Measurements from ENCODE around the gene ESAM. TPM values are rescaled to one million over a fixed set of nuclear protein-coding genes. Genes with fewer than 3 reads are reported as not detected.
A peak's percentile ranks its signal among the peaks of the same experiment; 100 is the strongest.

Gene ESAM
- total RNA-seq: 0.85 to 1.1 TPM (median 0.95 TPM) in 3 replicates

GRCh38 chr11:124762105-124762623, at the start of gene ESAM:
ESAM (minus strand) TSS chr11:124762290; CDS start chr11:124762154, 136 bp downstream.
- Mint-ChIP-seq H3K27me3 (ENCODE audit: low read depth) (peaks cover 58% of the 10 kb centered on the region), H3K4me1 (peaks cover 27% of the 10 kb centered on the region), H3K4me3 (peak within 1 kb of the TSS; percentile 74), H3K9me3 (no peaks in the 10 kb centered on the region), H3K36me3 (peaks cover 12% of the 10 kb centered on the region), H3K27ac (no peak within 1 kb of the TSS)
- TF ChIP-seq, protein P1, sequence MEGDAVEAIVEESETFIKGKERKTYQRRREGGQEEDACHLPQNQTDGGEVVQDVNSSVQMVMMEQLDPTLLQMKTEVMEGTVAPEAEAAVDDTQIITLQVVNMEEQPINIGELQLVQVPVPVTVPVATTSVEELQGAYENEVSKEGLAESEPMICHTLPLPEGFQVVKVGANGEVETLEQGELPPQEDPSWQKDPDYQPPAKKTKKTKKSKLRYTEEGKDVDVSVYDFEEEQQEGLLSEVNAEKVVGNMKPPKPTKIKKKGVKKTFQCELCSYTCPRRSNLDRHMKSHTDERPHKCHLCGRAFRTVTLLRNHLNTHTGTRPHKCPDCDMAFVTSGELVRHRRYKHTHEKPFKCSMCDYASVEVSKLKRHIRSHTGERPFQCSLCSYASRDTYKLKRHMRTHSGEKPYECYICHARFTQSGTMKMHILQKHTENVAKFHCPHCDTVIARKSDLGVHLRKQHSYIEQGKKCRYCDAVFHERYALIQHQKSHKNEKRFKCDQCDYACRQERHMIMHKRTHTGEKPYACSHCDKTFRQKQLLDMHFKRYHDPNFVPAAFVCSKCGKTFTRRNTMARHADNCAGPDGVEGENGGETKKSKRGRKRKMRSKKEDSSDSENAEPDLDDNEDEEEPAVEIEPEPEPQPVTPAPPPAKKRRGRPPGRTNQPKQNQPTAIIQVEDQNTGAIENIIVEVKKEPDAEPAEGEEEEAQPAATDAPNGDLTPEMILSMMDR (IDR thresholded peaks at IDR 0.05; ENCODE audit: unreplicated experiment): no peak
- no peak for DNase-seq (ENCODE audit: low spot score in 2 of 2, unreplicated experiment in 2 of 2)

- H3K27ac Mint-ChIP-seq: no peak overlapping the region
- TF ChIP-seq, protein P1 (IDR thresholded peaks at IDR 0.05; ENCODE audit: unreplicated experiment): no peak
- no peaks in the 10 kb centered on the region for H3K9me3 Mint-ChIP-seq
- no peaks in the 10 kb centered on the region for H3K4me1 Mint-ChIP-seq
- peaks cover 42% of the 10 kb centered on the region for H3K27me3 Mint-ChIP-seq (ENCODE audit: low read depth)
- H3K36me3 Mint-ChIP-seq: peaks cover 3% of the 10 kb centered on the region
- no peak for DNase-seq (ENCODE audit: low spot score in 2 of 2, unreplicated experiment in 2 of 2)
- H3K4me3 Mint-ChIP-seq: no peak overlapping the region
Measured at GRCh38 chr11:124811399-124812125, 49.5 kb upstream of the ESAM start.

- no peak for DNase-seq (ENCODE audit: low spot score in 2 of 2, unreplicated experiment in 2 of 2)
- Mint-ChIP-seq H3K36me3 (peaks cover 7% of the 10 kb centered on the region), H3K4me1 (no peaks in the 10 kb centered on the region), H3K27ac (no peak overlapping the region), H3K4me3 (no peak overlapping the region), H3K9me3 (no peaks in the 10 kb centered on the region), H3K27me3 (ENCODE audit: low read depth) (peaks cover 16% of the 10 kb centered on the region)
- TF ChIP-seq, protein P1 (IDR thresholded peaks at IDR 0.05; ENCODE audit: unreplicated experiment): no peak
Measured at GRCh38 chr11:124807660-124808270, 45.7 kb upstream of the ESAM start.

- H3K4me1 Mint-ChIP-seq: peaks cover 2% of the 10 kb centered on the region
- peaks cover 7% of the 10 kb centered on the region for H3K36me3 Mint-ChIP-seq
- no peak overlapping the region for H3K4me3 Mint-ChIP-seq
- H3K27ac Mint-ChIP-seq: no peak overlapping the region
- no peak for DNase-seq (ENCODE audit: low spot score in 2 of 2, unreplicated experiment in 2 of 2)
- no peaks in the 10 kb centered on the region for H3K9me3 Mint-ChIP-seq
- H3K27me3 Mint-ChIP-seq (ENCODE audit: low read depth): peaks cover 11% of the 10 kb centered on the region
- TF ChIP-seq, protein P1 (IDR thresholded peaks at IDR 0.05; ENCODE audit: unreplicated experiment): no peak
Measured at GRCh38 chr11:124807201-124807600, 45.1 kb upstream of the ESAM start.

- no peak overlapping the region for H3K27ac Mint-ChIP-seq
- H3K4me3 Mint-ChIP-seq: no peak overlapping the region
- no peaks in the 10 kb centered on the region for H3K9me3 Mint-ChIP-seq
- peaks cover 4% of the 10 kb centered on the region for H3K27me3 Mint-ChIP-seq (ENCODE audit: low read depth)
- H3K36me3 Mint-ChIP-seq: peaks cover 7% of the 10 kb centered on the region
- H3K4me1 Mint-ChIP-seq: peaks cover 18% of the 10 kb centered on the region
- TF ChIP-seq, protein P1 (IDR thresholded peaks at IDR 0.05; ENCODE audit: unreplicated experiment): no peak
- DNase-seq (ENCODE audit: low spot score in 2 of 2, unreplicated experiment in 2 of 2): no peak
Measured at GRCh38 chr11:124804884-124805283, 42.8 kb upstream of the ESAM start.

Measured in mesothelial cell of epicardium (in vitro differentiated cells).